Lower leg skin (tissue), 4 donors: Measurements from ENCODE around the gene SPATA25. TPM values are rescaled to one million over a fixed set of nuclear protein-coding genes. Genes with fewer than 3 reads are reported as not detected.

Source experiments
- DNase-seq, 2 donors: peaks; one replicate each; pipeline ENCODE4 v3.0.0-alpha.2; 2019; ENCODE audit warnings: low spot score in 2 of 2
- H3K4me3 ChIP-seq: fragments of 200-600 bp; sonication (generic); 2 replicates; pipeline ENCODE4 v1.5.1; 2017; ENCODE audit warnings: mild to moderate bottlenecking, low read depth; ENCODE audit not compliant: poor library complexity, severe bottlenecking
- CTCF ChIP-seq, 3 donors: fragments of 450-650 bp; IDR thresholded peaks; one replicate each; pipeline ENCODE4 v1.5.1; 2016; ENCODE audit warnings: antibody characterized with exemption in 3 of 3, mild to moderate bottlenecking in 3 of 3, moderate library complexity in 2 of 3
- POLR2A ChIP-seq, 2 donors: fragments of 450-650 bp; IDR thresholded peaks; one replicate each; pipeline ENCODE4 v1.6.1; 2016 to 2017; ENCODE audit warnings: antibody characterized with exemption in 2 of 2, mild to moderate bottlenecking in 1 of 2, moderate library complexity in 1 of 2
- WGBS, 2 donors: methylation state at CpG; one replicate each; pipeline ENCODE4 v1.1.5; 2018; 5-methylcytosine and 5-hydroxymethylcytosine counted together
- intact Hi-C: fragments of 100-400 bp; cut with DNase I; formaldehyde crosslinking; loops from one replicate; pipeline ENCODE4 v1.15.0; 2023; ENCODE audit warnings: low total_unique reads
- total RNA-seq, 4 donors: library from RNA; depleted of rRNA; stranded (reverse); fragments of >200 nt; gene quantifications; one replicate each; pipeline ENCODE4 v1.1.0, GENCODE V29; 2016

SPATA25 gene
- total RNA-seq, 4 donors from 2014 or later, result 0.59 to 3.6 (median 1.8) TPM

GRCh38 chr20:45913116-45913515 lies 25.7 kb upstream of the SPATA25 start:
- H3K4me3 ChIP-seq, result no peak overlapping the region
- DNase-seq, result no peak
- intact Hi-C loops, result no loop called here
- 41 to 45% methylated on average over 5 of the region's 5 CpGs for WGBS, 2 donors
- TF ChIP-seq CTCF (IDR thresholded peaks at IDR 0.05), result no peak
- TF ChIP-seq POLR2A (IDR thresholded peaks at IDR 0.05), result no peak

GRCh38 chr20:45912344-45912682 lies 24.9 kb upstream of the SPATA25 start:
- no peak for DNase-seq
- no peak overlapping the region for H3K4me3 ChIP-seq
- 19 to 25% methylated on average over 4 of the region's 4 CpGs for WGBS, 2 donors
- intact Hi-C loops, result no loop called here
- TF ChIP-seq CTCF (IDR thresholded peaks at IDR 0.05) (no peak), POLR2A (IDR thresholded peaks at IDR 0.05) (no peak)

GRCh38 chr20:45911486-45912343 lies 24.3 kb upstream of the SPATA25 start, which contains the start of gene PLTP:
PLTP (minus strand) TSS chr20:45912155; CDS start chr20:45911452, 703 bp downstream.
- peak; percentile 72 to 94 for DNase-seq
- 1% methylated on average over 43 to 55 of the region's 58 CpGs for WGBS, 2 donors

GRCh38 chr20:45910670-45911485 lies 23.5 kb upstream of the SPATA25 start:
- peak overlapping the region; percentile 33 for H3K4me3 ChIP-seq
- peak; percentile 99 to 100 for DNase-seq
- TF ChIP-seq POLR2A (IDR thresholded peaks at IDR 0.05) (no peak), CTCF (IDR thresholded peaks at IDR 0.05) (no peak)
- 2 to 3% methylated on average over 39 to 41 of the region's 43 CpGs for WGBS, 2 donors
- intact Hi-C loops, result no loop called here

More at GRCh38 chr20:45911486-45912343, 24.3 kb upstream of the SPATA25 start, which contains the start of gene PLTP:
- TF ChIP-seq CTCF (IDR thresholded peaks at IDR 0.05) (no peak), POLR2A (IDR thresholded peaks at IDR 0.05) (no peak)
- intact Hi-C loops, result no loop called here
- peak within 1 kb of the TSS; percentile 33 for H3K4me3 ChIP-seq

GRCh38 chr20:45909817-45910669 lies 22.6 kb upstream of the SPATA25 start:
- no peak for TF ChIP-seq POLR2A (IDR thresholded peaks at IDR 0.05)
- TF ChIP-seq CTCF (IDR thresholded peaks at IDR 0.05), result no peak
- DNase-seq, result no peak
- no peak overlapping the region for H3K4me3 ChIP-seq
- intact Hi-C loops, result no loop called here
- 83 to 85% methylated on average over 21 of the region's 22 CpGs for WGBS, 2 donors
